Measurements from ENCODE around the gene SMARCAL1. TPM values are rescaled to one million over a fixed set of nuclear protein-coding genes. Genes with fewer than 3 reads are reported as not detected.

Gene SMARCAL1
- total RNA-seq, 1 donor from 2014 or later, result 23.6 TPM

DNA sequence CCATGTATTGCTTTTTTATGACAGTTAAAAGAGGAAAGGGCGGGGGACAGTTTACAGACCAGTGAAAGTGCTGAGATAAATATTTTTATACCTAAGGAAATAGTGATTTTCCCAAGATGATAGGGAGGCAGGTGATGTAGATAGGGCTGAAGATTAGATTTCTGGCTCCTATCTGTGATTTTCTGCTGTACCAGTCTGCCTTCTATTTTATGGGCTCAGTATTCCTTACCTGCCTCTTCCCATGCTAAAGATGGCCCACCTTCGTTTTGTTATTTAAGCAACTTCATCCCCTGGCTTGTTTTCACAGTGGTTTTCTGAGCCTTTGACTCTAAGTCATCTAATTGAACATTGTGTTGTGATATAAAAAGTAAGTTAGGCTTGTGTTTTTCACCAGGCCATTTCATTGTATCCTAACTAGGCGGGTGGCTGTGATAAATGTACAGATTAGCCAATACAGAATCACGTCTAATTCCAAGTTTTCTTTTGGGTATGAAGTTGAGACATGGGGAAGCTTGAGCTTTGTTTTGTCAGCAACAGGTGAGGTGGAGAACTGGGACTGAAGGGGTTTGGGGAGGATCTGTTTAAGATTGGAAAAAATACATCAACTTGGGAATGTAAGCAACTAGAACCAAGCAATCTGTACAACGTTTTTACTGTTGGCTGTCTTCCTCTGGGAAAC is 91.6 kb downstream of the SMARCAL1 start:
- Mint-ChIP-seq H3K4me1 (ENCODE audit: unreplicated experiment) (peaks cover 31% of the 10 kb centered on the region), H3K36me3 (ENCODE audit: unreplicated experiment) (peaks cover 64% of the 10 kb centered on the region), H3K9me3 (ENCODE audit: unreplicated experiment) (no peaks in the 10 kb centered on the region), H3K4me3 (ENCODE audit: unreplicated experiment) (no peak overlapping the region), H3K27me3 (ENCODE audit: unreplicated experiment) (no peaks in the 10 kb centered on the region), H3K27ac (ENCODE audit: unreplicated experiment) (peak overlapping the region; percentile 33)
- no peak for DNase-seq (ENCODE audit: extremely low spot score, unreplicated experiment)
- TF ChIP-seq, protein P1, sequence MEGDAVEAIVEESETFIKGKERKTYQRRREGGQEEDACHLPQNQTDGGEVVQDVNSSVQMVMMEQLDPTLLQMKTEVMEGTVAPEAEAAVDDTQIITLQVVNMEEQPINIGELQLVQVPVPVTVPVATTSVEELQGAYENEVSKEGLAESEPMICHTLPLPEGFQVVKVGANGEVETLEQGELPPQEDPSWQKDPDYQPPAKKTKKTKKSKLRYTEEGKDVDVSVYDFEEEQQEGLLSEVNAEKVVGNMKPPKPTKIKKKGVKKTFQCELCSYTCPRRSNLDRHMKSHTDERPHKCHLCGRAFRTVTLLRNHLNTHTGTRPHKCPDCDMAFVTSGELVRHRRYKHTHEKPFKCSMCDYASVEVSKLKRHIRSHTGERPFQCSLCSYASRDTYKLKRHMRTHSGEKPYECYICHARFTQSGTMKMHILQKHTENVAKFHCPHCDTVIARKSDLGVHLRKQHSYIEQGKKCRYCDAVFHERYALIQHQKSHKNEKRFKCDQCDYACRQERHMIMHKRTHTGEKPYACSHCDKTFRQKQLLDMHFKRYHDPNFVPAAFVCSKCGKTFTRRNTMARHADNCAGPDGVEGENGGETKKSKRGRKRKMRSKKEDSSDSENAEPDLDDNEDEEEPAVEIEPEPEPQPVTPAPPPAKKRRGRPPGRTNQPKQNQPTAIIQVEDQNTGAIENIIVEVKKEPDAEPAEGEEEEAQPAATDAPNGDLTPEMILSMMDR (IDR thresholded peaks at IDR 0.05), result no peak

DNA sequence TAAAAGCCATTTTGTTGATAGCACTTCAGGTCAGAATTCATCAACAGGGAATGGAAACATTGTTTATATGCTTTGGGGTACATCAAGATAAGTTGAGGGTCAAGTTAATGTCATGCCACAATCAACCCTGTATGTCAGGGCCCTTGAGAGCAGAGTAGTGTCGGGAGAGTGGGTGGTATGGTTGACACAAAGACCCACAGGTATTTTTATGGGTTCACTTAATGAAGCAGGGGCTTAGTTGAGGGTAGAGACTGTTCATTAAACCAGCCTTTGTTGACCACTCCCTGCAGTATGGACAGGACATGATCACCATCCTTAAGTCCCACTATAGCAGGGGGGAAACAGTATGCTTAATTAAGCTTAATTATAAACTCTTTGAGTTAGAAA is 92.1 kb downstream of the SMARCAL1 start:
- Mint-ChIP-seq H3K27me3 (ENCODE audit: unreplicated experiment) (no peaks in the 10 kb centered on the region), H3K27ac (ENCODE audit: unreplicated experiment) (no peak overlapping the region), H3K4me1 (ENCODE audit: unreplicated experiment) (peaks cover 28% of the 10 kb centered on the region), H3K4me3 (ENCODE audit: unreplicated experiment) (no peak overlapping the region), H3K36me3 (ENCODE audit: unreplicated experiment) (peaks cover 63% of the 10 kb centered on the region), H3K9me3 (ENCODE audit: unreplicated experiment) (no peaks in the 10 kb centered on the region)
- TF ChIP-seq, protein P1 (IDR thresholded peaks at IDR 0.05), result no peak
- no peak for DNase-seq (ENCODE audit: extremely low spot score, unreplicated experiment)

DNA sequence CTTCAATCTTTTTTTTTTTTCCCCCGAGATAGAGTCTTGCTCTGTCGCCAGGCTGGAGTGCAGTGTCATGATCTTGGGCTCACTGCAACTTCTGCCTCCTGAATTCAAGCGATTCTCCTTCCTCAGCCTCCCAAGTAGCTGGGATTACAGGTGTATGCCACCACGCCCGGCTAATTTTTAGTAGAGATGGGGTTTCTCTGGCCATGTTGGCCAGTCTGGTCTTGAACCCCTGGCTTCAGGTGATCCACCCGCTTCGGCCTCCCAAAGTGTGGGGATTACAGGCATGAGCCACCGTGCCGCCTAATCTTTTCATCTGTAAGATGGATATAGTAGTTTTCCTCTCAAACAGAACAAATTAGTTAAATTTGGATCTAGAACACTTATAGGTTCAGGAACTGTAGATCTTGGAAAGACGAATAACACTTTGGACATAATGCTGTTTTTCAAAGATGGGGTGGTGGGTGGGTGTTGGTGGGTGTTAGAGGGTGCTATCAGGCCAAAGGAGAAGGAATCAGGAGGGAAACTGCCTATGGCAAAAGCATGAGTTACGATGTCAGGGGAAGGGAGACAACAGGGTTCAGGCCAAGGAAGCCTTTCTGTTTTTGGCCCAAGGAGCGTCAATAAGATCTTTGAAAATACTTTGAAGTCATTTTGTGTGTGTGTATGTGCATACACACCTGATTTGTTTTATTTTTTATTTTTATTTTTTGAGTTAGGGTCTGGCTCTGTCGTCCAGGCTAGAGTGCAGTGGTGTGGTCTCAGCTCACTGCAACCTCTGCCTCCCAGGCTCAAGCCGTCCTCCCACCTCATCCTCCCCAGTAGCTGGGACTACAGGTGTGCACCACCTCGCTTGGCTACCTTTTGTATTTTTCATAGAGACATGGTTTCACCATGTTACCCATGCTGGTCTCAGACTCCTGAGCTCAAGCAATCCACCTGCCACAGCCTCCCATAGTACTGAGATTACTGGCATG is 93.1 kb downstream of the SMARCAL1 start:
- Mint-ChIP-seq H3K27me3 (ENCODE audit: unreplicated experiment) (no peaks in the 10 kb centered on the region), H3K4me1 (ENCODE audit: unreplicated experiment) (peaks cover 18% of the 10 kb centered on the region), H3K36me3 (ENCODE audit: unreplicated experiment) (peaks cover 56% of the 10 kb centered on the region), H3K27ac (ENCODE audit: unreplicated experiment) (peak overlapping the region; percentile 2), H3K9me3 (ENCODE audit: unreplicated experiment) (no peaks in the 10 kb centered on the region), H3K4me3 (ENCODE audit: unreplicated experiment) (no peak overlapping the region)
- TF ChIP-seq, protein P1 (IDR thresholded peaks at IDR 0.05), result no peak
- no peak for DNase-seq (ENCODE audit: extremely low spot score, unreplicated experiment)

DNA sequence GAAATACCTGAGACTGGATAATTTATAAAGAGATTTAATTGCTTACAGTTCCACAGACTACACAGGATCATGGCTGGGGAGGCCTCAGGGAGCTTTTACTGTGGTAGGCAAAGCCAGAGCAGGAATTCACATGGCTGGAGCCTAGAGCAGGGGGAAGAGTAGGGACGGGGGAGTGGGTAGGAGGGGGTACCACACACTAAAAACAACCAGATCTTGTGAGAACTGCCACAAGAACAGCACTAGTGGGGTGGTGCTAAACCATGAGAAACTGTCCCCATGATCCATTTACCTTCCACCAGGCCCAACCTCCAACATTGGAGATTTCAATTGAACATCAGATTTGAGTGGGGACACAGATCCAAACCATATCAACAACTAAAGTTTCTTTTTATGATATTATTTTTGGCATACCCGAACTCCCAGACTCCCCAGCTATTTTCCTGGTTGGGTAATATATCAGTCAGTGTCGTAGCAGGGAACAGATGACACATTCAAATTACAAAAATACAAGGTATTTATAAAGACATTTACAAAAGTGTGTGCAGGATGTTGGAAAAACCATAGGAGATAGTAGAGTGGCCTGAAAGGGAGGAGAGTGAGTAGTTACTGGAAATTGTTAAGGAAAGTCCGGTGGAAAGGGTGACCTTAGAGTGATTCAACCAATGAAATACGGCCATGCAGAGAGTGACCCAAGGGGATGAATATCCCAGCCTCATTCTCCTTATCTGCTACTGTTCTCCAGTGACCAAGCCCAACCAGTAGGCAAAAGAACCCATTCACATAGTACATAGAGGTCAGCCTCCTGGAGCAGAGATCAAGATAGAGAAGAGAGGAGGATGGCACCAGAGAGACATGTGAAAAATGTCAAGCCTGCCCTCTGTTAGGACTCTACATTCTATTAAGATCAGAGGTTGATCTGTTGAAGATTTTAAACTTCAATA is 95.2 kb downstream of the SMARCAL1 start:
- no peak overlapping the region for H3K27ac Mint-ChIP-seq (ENCODE audit: unreplicated experiment)
- H3K9me3 Mint-ChIP-seq (ENCODE audit: unreplicated experiment), result no peaks in the 10 kb centered on the region
- no peak overlapping the region for H3K4me3 Mint-ChIP-seq (ENCODE audit: unreplicated experiment)
- no peaks in the 10 kb centered on the region for H3K27me3 Mint-ChIP-seq (ENCODE audit: unreplicated experiment)
- H3K4me1 Mint-ChIP-seq (ENCODE audit: unreplicated experiment), result peaks cover 8% of the 10 kb centered on the region
- TF ChIP-seq, protein P1 (IDR thresholded peaks at IDR 0.05), result no peak
- DNase-seq (ENCODE audit: extremely low spot score, unreplicated experiment), result no peak
- peaks cover 42% of the 10 kb centered on the region for H3K36me3 Mint-ChIP-seq (ENCODE audit: unreplicated experiment)

All from osteocyte (in vitro differentiated cells).